H1 (cell line): ENCODE results near the gene NOS1AP. TPM values are rescaled to one million over a fixed set of nuclear protein-coding genes. Genes with fewer than 3 reads are reported as not detected.

Experiments
- JUN ChIP-seq: IDR thresholded peaks from 2 replicates; pipeline ENCODE4 v1.6.1; 2011; ENCODE audit warnings: low read depth, mild to moderate bottlenecking, improper control_type of control experiment, low read length
- RAD21 ChIP-seq, 2 experiments: IDR thresholded peaks in 1 of 2; conservative IDR thresholded peaks in 1 of 2; 2 replicates each; pipeline ENCODE4 v1.6.1; 2011; ENCODE audit warnings: low read depth in 2 of 2, low read length in 2 of 2, improper control_type of control experiment in 1 of 2, inconsistent platforms in 1 of 2, mild to moderate bottlenecking in 1 of 2, moderate library complexity in 1 of 2
- RBBP5 ChIP-seq: IDR thresholded peaks from 2 replicates; pipeline ENCODE4 v1.7.1; 2012; ENCODE audit warnings: low read depth, mild to moderate bottlenecking, inconsistent platforms, low read length, moderate library complexity, borderline replicate concordance
- SP2 ChIP-seq: IDR thresholded peaks from 2 replicates; pipeline ENCODE4 v1.6.1; 2012; ENCODE audit warnings: mild to moderate bottlenecking, low read length, inconsistent platforms
- TEAD4 ChIP-seq: IDR thresholded peaks from 2 replicates; pipeline ENCODE4 v1.6.1; 2012; ENCODE audit warnings: low read depth, low read length, inconsistent platforms, mixed read lengths
- polyA plus RNA-seq, 7 experiments: library from polyadenylated mRNA; depleted of rRNA in 3 of 7; stranded (reverse) in 5 of 7; unstranded in 2 of 7; fragments of >200 nt in 5 of 7; fragments of 200-250 nt in 2 of 7; gene quantifications; 1 replicate in 5 of 7; 2 replicates in 1 of 7; 4 replicates in 1 of 7; pipeline versions ENCODE4 v1.2.1 to v1.2.3, GENCODE V29; 2011 to 2013; ENCODE audit warnings: missing spikeins in 2 of 7, mixed read lengths in 2 of 7
- total RNA-seq: library from RNA; stranded (reverse); fragmentation: NEBNext Ultra II Directional; extraction: Animal tissue kit (Norgen Biotek cat#: 25700); gene quantifications from 2 replicates; pipeline ENCODE4 v1.2.1, GENCODE V29; 2021
- TF ChIP-seq, protein P1 (sequence below), 3 experiments: IDR thresholded peaks; 1 replicate in 2 of 3; 2 replicates in 1 of 3; pipeline versions ENCODE4 v1.5.1 to v1.6.1; 2011; ENCODE audit warnings: low read length in 3 of 3, mild to moderate bottlenecking in 3 of 3, inconsistent platforms in 2 of 3, low read depth in 1 of 3, moderate library complexity in 1 of 3; ENCODE audit not compliant: insufficient read depth in 1 of 3; ENCODE audit errors: control extremely low read depth in 1 of 3

NOS1AP gene
- total and polyA plus RNA-seq, 2 of the 8 experiments (the other 6 are each of a cell fraction or from before 2014, with no cell fraction given) = 2.4 to 12.1 TPM

DNA sequence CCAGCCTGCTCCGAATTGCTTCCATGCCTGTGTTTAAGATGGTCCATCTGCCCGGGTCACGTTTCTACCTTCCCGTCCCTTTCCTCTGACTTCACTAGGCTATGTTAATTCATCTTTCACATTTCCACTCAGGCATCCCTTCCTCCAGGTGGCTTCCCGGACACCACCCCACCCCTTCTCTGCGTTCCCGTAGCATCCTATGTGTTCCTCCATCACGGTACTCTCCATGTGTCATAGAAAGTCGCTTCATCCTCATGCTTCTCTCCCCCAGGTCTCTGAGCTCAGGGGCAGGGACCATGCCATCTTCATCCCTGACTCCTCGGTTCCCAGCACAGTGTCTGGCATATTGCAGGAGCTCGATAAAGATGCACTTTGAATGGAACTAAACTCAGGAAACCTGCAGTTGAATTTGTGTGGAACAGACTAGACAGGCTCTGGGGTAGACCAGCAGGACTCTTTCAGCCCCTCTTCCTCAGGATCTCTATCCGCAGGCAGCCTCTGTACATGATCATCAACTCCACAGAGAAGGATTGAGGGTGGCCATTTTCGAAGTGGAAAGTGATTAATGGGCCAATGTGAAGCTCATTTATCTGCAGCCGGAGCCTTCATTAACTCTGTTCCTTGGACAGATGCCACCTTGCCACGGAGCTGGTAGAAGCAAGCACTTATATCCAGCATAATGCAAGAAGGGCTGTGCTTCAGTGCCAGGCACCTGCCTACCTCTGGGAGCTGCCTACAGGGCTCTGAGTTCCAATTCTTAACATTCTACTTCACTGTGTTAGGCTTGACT lies 321.1 kb downstream of the NOS1AP start (continued):
- TF ChIP-seq TEAD4 (no peak), JUN (no peak), RAD21 (IDR thresholded peaks at IDR 0.05 in 1 of 2, conservative IDR thresholded peaks at IDR 0.05 in 1 of 2; ENCODE audit: low read depth in 2 of 2, low read length in 2 of 2) (no peak), SP2 (no peak), RBBP5 (no peak)
- TF ChIP-seq, protein P1, sequence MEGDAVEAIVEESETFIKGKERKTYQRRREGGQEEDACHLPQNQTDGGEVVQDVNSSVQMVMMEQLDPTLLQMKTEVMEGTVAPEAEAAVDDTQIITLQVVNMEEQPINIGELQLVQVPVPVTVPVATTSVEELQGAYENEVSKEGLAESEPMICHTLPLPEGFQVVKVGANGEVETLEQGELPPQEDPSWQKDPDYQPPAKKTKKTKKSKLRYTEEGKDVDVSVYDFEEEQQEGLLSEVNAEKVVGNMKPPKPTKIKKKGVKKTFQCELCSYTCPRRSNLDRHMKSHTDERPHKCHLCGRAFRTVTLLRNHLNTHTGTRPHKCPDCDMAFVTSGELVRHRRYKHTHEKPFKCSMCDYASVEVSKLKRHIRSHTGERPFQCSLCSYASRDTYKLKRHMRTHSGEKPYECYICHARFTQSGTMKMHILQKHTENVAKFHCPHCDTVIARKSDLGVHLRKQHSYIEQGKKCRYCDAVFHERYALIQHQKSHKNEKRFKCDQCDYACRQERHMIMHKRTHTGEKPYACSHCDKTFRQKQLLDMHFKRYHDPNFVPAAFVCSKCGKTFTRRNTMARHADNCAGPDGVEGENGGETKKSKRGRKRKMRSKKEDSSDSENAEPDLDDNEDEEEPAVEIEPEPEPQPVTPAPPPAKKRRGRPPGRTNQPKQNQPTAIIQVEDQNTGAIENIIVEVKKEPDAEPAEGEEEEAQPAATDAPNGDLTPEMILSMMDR (IDR thresholded peaks at IDR 0.05; ENCODE audit: control extremely low read depth in 1 of 3, insufficient read depth in 1 of 3, low read depth in 1 of 3, low read length in 3 of 3) = no peak
